Activated T-cell treated with anti-CD3 and anti-CD28 coated beads for 48 hours (primary cell): ENCODE measurements around the gene ERF.

Experiments used
- DNase-seq: peaks from one replicate; pipeline ENCODE4 v3.0.0-alpha.2; 2020; ENCODE audit warnings: low read depth

The ERF gene

DNA sequence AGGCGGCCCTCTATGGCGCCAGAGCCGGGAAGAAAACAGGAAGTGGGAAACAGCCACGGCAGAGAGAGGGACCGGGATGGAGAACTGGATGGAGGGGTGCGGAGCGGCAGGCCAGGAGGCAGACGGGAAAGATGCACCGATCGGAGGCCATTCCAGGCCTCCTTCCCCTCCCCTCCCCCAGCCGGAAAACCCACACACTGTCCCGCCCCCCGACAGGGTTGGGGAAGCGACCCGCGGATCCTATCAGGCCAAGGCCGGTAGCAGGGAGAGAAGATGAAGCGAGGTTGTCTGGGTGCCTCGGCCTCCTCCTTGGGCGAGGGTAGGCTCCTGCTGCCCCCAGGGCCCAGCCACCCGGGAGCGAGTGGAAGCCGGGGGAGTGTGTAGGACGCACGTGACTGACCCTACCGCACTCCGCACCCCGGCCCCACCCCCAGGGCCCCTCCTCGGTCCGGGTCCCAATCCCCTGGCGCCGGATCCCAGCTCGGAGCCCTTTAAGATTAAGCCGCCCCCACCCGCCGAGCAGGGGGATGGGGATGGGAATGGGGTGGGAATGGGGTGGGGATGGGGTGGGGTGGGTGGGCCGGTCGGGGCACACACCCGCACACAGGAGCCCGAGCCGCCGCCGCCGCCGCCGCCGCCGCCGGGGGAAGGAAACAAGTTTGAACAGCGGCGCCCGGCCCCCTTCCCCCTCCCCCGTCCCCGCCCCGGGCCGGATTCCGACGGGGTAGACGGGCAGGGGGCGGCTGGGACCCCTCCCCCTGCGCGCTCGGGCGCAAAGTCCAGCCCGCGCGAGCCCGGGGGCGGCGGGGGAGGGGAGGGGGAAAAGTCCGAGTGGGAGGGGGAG lies 1.5 kb downstream of the ERF start:
- peak; percentile 58 for DNase-seq

DNA sequence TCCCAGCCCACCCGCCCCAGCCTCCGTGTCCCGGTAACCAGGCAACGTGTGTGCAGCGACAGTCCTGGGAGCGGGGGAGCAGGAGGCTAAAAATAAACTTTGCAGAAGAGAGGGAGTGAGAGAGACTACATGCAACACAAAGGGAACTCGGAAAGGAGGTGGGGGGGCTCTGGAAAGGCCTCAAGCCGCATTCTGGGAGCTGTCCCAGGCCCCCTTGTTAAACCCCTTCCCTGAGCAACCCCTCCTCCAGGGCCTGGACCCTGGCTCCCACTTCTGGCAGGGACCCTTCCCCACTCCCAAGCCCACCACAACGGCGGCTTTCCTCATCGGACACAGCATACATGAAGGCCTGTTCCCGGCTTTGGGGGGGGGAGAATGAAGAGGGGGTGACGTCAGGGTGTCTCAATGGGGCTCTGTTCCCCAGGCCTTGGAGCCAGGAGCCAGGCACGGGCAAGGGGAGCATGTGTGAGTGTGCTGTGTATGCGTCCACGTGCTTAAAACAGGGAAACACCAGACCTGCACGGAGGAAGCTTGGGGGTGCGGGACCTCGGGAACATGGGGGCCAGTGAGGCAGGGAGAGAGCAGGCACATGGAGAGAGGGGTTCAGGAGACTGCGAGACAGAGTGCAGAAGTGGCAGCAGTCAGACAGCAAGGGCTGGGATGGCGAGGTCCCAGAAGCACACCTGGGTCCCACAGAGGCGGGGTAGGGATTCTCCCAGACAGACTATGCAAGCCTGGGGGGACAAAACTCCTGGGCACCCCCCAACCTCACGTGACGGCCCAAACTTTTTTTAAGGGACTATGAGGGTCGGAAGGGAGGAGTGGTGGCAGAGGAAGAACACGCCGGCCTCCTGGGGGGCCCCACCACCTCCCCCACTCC lies 2.3 kb downstream of the ERF start:
- no peak for DNase-seq

DNA sequence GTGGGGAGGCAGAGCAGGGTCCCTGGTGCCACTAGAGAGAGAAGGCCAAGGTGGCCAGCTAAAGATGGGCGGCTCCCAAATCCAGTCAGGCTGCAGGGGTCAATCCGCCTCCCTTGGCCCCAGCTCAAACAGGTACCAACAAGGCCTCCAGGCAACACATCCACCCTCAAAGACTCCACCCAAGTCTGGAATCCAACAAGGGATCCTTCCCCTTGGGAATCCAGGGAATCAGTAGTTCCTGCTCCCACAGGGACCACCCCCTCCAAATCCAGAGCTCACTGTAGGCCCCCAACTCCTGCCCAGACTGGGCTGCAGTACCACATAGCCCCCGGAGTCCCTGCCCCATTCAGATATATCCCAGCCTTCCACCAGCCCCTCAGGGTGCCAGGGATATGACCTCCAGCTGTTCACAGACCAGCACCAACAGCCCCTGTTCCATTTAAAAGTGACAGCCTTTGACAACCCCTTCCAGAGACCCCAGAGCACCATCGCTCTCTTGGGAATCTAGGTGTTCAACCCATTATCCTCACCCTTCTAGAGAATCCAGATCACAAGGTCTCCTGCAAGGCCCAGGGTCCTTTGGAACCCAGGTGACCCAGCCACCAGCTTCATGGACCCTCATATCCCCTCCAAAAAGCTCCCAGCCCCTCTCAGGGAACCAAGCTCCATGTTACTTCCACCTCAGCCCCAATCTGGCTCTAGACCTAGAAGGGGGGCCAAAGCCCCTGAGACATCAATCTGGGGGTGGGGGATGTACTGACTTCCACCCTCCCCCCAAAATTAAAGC lies 3.2 kb downstream of the ERF start:
- no peak for DNase-seq

DNA sequence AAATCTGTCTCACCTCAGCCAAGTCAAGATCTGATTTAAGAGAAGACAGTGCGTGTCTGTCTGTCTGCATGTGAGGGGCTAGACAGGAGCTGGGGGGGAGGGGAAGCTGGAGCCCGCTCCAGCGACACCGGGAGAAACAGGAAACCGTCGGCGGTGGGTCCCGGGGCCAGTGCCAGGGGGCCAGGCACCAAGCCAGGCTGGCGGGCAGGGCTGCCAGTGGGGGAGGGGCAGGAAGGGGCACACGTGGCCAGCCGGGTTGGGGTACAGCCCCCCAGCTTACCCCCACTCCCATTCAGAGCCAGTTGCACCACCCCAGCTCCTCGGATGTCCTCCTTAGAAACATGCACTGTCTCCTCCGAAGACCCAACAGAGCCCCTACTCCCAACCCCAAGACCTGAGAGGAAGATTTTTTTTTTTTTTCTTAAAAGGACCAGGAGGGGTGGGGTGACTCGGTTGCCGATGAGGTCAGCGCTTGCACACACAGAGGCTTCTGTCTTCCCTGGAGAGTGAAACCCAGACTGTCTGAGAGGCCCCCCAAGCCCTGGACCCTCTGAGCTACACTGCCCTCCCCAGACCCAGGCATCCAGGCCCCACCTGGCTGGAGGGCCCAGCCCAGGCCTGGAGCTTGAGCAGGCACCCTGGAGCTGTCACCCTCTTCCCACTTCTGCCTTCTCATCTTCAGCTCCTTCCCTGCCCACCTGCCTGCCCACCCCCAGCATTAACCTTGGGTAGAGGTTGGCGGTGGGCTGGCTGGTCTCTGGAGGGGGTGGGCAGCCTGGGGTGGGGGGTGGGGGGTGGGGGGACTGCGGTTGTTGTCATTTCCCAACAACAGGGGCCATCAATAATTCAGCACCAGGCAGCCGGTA lies 4.0 kb downstream of the ERF start:
- no peak for DNase-seq

DNA sequence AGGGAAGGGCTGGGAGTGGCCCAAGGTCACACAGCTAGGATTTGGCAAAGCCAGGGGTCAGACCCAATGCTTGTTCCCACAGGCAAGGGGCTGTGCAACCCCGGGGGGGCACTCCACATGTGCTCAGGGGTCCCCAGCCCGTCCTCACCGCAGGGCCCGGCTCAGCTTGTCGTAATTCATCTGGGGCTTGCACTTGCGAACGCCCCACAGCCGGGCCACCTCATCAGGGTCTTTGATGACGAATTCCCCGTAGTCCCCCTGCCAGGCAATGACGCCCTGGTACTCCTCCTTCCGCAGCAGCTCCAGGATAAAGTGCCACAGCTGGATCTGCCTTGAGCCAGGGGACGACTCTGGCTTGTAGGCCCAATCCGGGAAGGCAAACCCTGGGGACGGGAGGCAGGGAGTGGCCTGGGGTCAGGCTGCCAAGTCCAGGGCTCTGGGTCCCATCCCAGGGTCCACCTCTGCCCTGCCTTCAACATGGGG lies 4.7 kb downstream of the ERF start:
- no peak for DNase-seq

DNA sequence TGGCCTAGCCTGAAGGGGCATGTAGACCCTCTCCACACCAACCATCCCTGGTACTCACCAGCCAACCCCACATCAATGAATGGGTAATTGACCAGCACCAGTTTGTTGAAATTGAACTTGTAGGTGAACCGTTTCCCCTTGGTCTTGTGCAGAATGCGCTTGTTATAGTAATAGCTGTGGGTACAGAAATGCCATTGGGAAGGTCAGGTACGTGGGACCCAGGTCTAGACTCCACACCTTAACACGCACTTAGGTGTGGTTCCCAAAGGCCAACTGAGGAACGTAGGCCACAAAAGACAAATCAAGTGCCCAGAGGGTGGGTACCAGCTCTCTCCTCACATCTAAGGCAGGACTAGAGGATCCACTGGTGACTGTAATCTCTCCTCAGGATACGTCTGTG lies 5.2 kb downstream of the ERF start:
- no peak for DNase-seq

DNA sequence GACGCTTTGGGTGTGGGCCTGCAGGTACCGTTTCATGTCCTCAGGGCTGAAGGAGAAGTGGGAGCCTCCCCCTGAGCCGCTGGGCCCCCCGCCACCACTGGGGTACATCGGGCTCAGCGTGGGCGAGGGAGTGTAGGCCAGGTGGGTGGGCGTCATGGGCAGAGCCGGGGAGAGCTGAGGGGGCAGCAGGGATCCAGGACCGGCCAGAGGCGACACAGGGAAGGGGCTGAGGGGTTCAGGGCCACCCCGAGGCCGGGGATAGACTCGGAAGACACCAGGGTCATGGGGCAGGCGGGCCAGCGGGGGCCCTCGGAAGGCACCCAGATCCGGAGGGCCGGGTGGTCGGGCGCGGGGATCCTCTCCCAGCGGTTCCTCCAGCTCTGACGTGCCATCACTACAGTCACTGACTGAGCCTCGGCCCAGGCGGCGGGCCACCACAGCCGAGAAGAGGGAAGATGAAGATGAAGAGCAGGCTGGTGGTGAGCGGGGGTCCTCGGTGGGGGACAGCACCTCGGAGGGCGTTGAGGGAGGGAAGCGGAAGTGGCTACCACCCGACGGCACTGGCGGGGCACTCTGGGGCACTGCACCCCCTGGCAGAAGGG lies 5.7 kb downstream of the ERF start:
- DNase-seq: no peak

DNA sequence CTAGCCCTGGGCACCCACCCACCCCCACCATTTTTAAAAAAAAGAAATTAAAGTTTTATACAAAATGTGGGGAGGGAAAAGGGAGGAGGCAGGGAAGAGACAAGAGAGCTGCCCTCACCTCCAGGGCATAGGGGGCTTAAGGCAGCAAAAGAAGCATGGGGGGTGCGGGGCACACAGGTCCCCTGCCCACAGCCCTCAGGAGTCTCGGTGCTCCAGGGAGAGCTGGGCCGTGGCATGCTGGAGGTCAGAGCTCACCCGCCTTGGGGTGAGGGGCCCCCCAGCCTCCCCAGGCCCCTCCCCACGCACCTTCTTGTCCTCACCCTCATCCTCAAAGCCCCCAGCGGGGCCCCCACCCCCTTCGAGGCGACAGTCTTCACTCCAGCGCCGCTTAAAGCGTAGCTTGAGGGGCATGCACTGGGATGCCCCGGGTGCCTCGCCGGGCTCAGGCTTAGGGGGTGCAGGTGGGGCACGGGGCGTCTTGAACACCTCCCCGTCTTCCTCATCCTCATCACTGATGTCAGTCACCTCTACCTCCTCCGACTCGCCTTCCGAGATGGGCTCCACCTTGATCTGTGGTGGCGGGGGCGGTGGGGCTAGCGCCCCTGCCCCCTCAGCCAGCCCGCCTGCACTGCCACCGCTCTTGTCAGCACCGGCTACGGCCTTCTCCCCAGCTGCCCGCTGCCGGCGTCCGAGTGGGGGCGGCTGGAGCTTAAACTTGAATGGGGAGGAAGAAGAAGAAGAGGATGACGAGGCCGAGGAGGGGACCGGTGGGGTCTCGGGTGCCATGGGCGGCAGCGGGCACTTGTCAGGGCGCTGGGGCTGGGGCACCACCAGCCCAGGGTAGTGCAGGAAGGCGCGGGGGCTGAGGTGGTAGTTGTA lies 6.4 kb downstream of the ERF start:
- no peak for DNase-seq

DNA sequence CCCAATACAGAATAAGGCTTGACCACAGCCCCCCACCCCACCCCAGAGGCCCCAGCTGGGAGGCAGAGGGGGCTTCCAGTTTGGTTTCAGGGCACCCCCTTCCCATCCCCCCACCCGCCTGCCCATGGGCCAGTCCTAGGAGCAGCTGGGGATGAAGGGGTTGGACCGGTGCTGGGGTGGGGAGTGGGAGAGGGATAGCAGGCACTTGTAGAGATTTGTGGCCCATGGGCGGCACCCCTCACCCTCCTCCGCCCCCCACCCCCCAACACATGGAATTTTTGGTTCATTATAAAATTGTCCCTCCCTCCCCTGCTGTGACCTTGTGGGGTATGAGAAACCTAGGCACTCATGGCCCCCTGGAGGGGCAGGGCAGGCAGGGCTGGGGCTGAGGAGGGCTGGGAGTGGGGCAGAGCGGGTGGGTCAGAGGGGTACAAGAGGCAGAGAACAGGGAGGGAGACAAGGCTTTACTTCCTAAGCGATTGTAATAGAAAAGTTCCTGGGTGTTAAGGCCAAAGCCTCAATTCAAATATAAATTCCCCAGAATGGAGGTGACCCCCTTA lies 7.2 kb downstream of the ERF start:
- no peak for DNase-seq

DNA sequence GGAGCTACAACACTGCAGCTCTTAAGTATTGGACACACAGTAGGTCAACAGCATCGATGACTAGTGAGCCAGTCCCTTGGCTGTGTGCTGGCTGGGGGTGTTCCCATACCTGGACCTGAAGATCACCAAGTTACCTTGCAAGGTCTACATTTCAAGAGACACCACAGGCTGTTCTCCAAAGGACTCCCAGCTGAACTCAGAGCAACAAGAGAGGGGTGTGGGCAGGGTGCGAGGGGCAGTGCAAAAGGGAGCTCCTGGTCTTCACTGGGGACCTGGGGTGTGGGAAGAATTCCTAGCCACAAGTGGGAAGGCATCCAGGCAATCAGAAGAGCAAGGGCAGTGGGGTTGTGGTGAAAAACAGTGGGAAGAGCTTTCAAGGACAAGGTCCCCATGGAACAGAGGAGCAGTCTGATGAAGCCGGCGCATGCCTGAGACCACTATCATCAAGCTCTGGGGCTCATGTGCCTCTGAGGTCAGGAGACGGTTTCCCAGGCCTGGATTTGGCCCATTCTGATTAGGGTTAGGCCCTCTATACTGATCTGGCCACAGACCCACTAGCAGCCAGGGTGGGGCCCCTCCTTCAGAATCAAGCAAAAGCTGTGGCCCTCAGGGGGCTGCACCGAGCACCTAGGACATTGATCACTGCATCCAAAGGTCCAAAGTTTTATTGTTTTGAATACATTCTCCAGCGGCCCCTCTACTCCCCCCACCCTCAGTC lies 7.8 kb downstream of the ERF start:
- no peak for DNase-seq

DNA sequence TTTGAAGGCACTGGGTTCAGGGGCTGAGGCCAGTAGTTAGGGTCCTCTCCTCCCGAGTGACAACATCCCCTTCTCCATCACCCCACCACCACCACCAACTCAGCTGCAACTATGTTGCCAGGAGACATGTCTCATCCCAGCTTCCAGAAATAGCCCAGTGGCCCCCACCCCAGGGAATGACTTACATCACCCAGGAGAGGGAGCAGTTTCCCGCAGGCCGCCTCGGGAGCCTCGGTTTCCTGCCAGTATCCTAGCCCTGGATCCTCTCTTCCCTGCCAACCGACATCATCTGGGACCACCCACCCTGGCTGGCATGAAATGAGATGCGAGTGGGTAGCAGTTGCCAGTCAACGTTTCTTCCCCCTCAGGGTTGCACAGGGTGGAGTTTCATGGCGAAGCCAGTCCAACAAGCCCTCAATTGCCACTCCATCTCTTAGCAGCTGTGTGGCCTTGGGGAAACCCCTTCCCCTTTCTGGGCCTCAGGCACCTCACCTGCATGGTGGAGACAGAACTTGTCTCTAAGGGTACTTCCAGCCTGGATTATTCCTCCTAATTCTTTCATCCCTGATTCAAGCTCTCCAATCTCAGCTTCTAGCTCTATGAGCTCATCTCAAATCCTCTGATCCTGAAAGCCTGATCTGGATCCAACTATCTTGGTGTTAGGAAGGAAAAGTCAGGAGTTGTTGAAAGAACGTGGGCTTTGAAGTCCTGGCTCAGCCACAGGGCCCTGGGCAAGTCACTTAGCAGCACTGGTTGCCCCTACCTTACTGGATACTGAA lies 8.6 kb downstream of the ERF start:
- DNase-seq: no peak

DNA sequence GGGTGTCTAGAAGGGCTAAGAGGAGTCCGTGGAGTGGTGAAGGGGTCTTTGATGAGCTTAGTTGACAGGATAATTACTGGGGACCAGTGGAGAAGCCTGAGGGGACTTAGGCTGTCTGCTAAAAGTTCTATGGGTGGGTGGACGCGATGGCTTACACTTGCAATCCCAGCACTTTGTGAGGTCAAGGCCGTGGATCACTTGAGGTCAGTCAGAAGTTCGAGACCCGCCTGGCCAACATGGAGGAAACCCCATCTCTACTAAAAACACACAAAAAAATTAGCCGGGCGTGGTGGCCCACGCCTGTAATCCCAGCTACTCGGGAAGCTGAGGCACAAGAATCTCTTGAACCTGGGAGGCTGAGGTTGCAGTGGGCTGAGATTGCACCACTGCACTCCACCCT lies 9.7 kb downstream of the ERF start:
- DNase-seq: no peak

DNA sequence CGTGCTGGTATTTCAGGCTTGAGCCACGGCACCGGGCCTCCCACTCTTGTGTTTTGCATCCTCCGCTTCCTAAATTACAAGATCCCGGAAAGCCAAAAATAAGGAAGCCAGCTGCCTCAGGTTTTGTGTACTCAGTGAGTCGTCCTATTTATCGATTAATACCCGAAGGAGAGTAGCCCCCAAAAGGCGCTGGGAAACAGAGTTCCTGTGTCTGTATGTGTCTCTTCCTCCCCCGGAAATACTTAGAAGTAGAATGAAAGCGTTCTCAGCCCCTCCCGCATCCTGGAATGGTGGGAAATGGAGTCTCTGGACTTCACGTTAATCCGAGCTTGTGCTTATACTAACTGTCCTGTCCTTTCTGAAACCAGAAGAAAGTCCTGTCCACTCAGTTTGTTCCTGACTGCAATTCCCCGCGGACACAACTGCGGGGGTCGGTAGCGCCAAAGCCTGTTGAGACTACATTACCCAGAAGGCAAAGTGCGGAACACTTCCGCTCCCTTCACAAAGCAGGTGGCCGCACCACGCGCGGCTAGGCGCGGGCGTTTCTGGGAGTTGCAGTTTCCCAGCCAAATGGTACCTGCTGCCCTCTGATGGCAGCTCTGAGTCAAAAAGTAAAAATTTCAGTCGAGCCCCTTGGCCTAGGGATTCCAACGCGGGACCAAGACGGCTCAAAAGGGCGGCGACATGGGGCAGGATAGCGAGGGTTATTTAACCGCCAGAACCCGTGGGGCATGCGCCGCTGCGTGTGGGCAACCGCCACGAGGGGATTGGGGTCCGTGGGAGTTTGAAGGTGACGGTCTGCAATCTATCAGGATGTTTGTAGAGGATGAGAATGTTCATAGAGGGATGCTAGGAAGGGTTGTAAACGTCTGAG lies 10.3 kb downstream of the ERF start:
- DNase-seq: peak; percentile 88

DNA sequence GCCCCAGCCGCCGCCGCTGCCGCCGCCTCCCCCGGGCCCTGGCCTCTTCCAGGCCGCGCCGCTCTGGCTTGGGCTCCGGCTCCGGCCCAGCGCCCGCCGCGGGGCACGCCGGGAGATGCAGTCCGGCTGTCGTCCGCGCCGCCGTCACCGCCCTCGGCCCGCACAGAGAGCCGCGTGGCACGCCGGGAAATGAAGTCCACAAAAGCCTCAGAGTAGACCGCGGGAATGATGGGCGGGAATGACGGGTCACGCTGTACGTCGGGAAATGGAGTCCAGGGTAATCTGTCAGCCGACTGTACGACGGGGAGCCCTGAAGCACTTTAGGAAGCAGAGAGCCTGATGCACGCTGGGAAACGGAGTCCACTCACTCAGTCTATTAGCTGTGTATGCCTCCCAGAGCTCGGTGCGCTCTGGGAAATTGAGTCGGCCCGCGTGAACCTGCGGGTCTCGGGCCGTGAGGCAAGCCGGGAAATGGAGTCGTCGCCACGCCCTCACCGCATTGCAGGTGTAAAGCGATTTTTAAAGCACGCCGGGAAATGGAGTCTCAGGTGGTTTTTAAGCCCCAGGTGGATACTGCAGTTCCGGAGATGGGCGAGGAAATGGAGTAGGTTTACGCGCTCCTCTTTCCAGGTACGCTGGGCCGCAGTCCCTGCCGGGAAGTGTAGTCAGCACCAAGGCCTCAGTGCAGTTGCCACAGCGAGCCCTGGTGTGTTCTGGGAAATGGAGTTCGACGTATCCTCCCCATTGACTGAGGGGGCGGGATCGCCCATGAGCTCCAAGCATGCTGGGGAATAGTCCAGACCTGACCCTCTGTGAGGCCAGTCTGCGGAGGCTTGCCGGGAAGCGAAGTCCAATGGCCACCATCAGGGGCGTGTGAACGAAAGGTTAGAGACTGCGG lies 12.2 kb downstream of the ERF start, which contains the start of gene GSK3A:
Gene GSK3A (minus strand): TSS at position 91 of the 898 bp plus-strand sequence. CDS start 137 bp downstream, outside the sequence.
- DNase-seq: peak; percentile 94

DNA sequence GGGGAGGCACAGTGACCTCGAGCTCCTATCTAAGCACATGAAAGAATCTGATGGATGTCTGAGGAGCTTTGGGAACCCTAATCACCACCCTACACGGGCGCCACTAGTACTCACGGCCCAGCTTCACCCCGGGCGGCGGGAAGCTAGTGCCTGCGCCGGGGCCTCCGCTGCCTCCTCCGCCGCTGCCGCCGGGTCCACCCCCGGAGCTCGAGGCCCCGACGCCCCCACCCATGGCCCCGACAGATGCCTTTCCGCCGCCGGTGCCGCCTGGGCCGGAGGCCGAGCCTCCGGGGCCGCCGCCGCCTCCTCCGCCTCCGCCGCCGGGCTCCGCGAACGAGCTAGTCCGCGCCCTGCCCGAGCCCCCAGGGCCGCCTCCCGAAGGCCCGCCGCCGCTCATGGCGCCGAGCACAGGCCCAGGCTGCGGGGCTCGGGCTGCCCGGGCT lies 12.8 kb downstream of the ERF start:
- no peak for DNase-seq

DNA sequence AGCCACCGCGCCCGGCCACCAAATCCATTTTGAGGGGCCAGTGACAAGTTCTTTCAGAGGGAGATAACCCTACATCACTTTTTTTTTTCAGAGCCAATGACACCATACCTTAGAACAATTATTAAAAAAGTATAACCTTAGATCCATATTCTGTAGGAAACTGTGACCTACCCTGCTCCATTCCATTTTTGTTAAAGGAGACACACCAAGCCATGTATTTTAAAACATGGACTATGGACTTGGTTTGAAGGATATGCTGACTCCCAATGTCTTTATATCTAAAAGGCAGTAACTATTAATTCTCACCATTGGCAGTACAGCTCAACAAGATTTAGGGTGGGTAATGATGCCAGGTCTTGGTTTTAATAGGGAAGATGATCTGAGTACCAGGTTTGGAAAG lies 13.6 kb downstream of the ERF start:
- DNase-seq: no peak
